ENCODE results near the gene RABAC1. TPM values are rescaled to one million over a fixed set of nuclear protein-coding genes. Genes with fewer than 3 reads are reported as not detected.

RABAC1 gene
- total and polyA plus RNA-seq, 9 of the 15 experiments (the other 6 are each of a cell fraction or from before 2014, with no cell fraction given): 2.4 to 28.1 (median 9.3) TPM

DNA sequence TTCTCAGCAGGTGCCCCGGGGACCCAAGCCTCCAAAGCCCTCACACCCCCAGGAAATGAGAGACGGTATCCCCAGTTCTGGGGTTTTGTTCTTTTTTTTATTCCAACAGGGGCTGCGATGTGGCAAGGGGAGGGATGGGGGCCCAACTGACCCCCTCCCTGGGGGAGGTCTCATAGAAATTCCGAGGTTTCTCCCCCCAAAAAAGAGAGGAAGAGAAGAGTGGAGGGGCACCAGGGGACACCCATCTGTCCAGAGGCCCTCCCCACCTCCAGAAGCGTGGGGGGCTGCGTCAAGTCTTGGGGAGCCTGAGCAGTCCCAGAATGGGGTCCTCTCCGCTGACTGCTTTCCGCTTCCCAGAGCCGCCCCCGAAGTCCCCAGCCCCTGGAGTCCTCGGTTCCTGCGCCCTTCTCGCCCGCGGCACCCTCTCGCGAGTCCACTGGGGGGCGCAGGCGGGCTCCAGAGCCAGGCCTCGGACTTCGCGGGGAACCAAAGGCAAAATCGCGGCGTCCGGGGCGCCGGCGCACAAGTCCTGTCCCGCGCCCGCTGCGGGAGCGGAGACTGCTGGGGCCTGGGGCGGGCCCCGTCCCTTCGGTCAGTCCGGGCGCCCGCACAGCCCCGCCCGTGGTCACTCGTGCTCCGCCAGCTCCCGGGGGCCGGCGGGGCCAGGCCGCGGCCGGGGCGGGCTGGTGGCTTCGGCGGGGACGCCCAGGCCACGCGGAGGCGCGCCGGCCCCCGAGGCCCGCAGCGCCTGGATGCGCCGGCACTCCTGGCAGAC lies 39.3 kb upstream of the RABAC1 start (continued):
- TF ChIP-seq, protein P1, sequence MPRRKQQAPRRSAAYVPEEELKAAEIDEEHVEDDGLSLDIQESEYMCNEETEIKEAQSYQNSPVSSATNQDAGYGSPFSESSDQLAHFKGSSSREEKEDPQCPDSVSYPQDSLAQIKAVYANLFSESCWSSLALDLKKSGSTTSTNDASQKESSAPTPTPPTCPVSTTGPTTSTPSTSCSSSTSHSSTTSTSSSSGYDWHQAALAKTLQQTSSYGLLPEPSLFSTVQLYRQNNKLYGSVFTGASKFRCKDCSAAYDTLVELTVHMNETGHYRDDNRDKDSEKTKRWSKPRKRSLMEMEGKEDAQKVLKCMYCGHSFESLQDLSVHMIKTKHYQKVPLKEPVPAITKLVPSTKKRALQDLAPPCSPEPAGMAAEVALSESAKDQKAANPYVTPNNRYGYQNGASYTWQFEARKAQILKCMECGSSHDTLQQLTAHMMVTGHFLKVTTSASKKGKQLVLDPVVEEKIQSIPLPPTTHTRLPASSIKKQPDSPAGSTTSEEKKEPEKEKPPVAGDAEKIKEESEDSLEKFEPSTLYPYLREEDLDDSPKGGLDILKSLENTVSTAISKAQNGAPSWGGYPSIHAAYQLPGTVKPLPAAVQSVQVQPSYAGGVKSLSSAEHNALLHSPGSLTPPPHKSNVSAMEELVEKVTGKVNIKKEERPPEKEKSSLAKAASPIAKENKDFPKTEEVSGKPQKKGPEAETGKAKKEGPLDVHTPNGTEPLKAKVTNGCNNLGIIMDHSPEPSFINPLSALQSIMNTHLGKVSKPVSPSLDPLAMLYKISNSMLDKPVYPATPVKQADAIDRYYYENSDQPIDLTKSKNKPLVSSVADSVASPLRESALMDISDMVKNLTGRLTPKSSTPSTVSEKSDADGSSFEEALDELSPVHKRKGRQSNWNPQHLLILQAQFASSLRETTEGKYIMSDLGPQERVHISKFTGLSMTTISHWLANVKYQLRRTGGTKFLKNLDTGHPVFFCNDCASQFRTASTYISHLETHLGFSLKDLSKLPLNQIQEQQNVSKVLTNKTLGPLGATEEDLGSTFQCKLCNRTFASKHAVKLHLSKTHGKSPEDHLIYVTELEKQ (CRISPR knock-in tag; IDR thresholded peaks at IDR 0.05): no peak
- TF ChIP-seq NFRKB (IDR thresholded peaks at IDR 0.05; ENCODE audit: low read depth) (no peak), BRF1 (IDR thresholded peaks at IDR 0.05; ENCODE audit: borderline replicate concordance, extremely low read depth, insufficient read length) (no peak), NCOA4 (IDR thresholded peaks at IDR 0.05; ENCODE audit: partially characterized antibody) (no peak), REST (IDR thresholded peaks at IDR 0.05; ENCODE audit: borderline replicate concordance) (peak; percentile 87), REST (CRISPR knock-in tag; IDR thresholded peaks at IDR 0.05; ENCODE audit: low read depth) (peak; percentile 88), FOXJ3 (CRISPR knock-in tag; IDR thresholded peaks at IDR 0.05) (no peak), SAP30 (IDR thresholded peaks at IDR 0.05; ENCODE audit: borderline replicate concordance, insufficient read depth, low read depth, low read length, poor library complexity, severe bottlenecking) (no peak)
- TF ChIP-seq, protein P2, sequence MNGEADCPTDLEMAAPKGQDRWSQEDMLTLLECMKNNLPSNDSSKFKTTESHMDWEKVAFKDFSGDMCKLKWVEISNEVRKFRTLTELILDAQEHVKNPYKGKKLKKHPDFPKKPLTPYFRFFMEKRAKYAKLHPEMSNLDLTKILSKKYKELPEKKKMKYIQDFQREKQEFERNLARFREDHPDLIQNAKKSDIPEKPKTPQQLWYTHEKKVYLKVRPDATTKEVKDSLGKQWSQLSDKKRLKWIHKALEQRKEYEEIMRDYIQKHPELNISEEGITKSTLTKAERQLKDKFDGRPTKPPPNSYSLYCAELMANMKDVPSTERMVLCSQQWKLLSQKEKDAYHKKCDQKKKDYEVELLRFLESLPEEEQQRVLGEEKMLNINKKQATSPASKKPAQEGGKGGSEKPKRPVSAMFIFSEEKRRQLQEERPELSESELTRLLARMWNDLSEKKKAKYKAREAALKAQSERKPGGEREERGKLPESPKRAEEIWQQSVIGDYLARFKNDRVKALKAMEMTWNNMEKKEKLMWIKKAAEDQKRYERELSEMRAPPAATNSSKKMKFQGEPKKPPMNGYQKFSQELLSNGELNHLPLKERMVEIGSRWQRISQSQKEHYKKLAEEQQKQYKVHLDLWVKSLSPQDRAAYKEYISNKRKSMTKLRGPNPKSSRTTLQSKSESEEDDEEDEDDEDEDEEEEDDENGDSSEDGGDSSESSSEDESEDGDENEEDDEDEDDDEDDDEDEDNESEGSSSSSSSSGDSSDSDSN (IDR thresholded peaks at IDR 0.05; ENCODE audit: borderline replicate concordance in 1 of 2, low read depth in 2 of 2, low read length in 2 of 2): 0 out of 4 replicates have a peak, but pooled peaks of 1 of the 2 experiments have one; percentile 41
